Inflammatory macrophage (primary cell): Measurements from ENCODE around the gene DNAAF1.

ENCODE experiments used
- DNase-seq, 2 donors: peaks; one replicate each; pipeline ENCODE4 v3.0.0-alpha.2; 2020 to 2022

Gene DNAAF1

DNA sequence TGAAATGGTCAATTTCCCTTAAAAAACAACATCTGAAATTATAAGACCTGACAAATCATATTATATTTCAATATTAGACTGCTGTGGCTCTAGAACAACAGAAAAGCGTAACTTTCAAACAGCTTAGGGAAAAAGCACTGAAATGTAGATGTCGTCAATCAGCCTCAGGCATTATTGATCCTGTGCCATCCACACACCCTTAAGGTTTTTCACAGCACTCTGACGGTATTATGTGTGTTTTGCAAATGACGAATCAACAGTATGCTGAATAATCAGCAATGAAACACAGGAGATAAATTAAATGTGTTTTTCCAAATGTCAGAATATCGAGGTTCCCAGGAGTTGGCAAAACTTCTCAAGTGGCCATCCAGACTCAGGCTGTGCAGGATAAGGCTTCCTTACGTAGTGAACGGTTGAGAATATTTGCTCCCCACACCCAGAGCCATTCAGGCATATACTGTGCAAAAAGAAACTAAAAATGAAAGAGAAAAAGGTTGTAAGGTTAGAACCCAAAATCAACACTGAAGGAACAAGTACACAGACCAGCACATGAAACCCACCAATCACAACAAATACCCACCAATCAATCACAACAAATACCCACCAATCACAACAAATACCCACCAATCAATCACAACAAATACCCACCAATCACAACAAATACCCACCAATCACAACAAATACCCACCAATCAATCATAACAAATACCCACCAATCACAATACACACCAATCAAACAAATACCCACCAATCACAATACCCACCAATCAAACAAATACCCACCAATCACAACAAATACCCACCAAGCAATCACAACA lies 20.6 kb upstream of the DNAAF1 start:
- DNase-seq: no peak

DNA sequence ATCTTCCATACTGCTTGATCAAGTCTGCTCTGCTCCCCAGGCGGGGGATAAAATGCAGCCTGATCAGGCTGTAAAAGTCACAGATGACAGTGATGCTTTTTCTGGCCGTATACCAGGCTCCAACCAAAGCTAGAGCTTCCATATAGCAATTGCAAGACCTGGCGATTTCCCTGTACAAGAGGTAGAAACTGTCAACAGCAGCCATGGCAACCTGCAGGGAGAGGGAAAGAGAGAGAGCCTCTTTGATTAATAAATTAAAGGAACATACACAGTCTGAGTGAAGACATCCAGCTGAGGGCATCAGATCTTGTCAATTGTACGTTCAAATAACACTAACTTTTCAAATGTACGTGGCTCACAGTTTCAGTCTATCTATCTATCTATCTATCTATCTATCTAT lies 14.0 kb upstream of the DNAAF1 start:
- no peak for DNase-seq

- DNase-seq: peak in 1 of 2 donors; percentile 14
Observed at GRCh38 chr16:84132527-84133285, 12.4 kb upstream of the DNAAF1 start.

- no peak for DNase-seq
Observed at GRCh38 chr16:84136331-84137125, 8.6 kb upstream of the DNAAF1 start.

DNA sequence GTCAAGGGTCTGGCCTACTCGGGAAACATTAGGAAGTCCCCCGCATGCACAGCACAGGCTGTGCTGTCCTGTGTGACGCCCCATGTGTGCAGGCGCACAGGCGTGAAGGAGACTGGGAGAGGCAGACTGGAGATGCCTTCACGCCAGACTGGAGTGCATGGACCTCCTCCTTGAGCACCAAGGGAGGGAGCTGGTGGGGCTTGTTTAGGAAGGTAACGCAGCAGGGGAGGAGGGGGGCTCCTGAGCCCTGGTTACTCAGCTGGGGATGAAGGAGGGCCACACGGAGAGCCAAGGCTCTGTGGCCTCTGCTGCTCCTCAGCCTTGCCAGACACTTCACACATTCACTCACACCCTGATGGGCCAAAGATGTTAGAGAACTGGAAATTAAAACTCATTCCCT lies 7.8 kb upstream of the DNAAF1 start:
- DNase-seq: no peak

DNA sequence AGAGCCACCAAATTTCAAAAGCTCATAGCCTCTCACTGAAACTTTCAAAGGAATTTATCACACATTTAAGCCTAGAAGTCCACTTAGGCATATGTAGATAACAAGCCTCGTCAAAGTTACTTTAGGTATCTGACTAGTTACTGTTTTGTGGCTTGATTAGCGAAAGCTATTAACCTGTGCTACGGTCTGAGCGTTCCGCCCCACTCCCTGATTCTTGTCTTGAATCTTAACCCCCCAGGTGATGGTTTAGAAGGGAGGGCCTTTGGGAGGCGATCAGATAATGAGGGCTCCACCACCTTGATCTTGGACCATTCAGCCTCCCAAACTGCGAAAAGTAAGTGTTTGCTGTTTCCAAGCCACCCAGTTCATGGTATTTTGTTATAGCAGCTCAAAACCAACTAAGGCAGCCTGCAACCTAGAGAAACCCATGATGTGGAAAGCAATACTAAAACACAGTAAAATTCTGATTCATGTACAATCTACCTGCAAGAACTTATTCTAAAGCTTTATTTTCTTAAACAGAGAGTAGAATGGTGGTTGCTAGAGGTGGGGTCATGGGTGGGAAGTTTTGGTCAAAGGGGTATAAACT lies 7.2 kb upstream of the DNAAF1 start:
- no peak for DNase-seq

DNA sequence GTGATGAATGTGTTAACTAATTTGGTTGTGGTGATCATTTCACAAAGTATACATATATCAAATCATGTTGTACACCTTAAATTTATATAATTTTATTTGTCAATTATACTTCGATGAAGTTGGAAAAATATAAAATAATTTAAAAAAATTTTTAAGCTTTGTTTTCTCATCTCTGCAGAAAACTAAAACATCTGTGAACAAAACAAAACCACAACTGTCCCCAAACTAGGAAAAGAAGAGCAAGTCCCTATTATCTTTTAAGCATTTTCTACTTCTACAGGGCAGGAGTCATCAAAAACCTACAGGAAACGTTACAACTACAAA lies 6.6 kb upstream of the DNAAF1 start:
- no peak for DNase-seq

DNA sequence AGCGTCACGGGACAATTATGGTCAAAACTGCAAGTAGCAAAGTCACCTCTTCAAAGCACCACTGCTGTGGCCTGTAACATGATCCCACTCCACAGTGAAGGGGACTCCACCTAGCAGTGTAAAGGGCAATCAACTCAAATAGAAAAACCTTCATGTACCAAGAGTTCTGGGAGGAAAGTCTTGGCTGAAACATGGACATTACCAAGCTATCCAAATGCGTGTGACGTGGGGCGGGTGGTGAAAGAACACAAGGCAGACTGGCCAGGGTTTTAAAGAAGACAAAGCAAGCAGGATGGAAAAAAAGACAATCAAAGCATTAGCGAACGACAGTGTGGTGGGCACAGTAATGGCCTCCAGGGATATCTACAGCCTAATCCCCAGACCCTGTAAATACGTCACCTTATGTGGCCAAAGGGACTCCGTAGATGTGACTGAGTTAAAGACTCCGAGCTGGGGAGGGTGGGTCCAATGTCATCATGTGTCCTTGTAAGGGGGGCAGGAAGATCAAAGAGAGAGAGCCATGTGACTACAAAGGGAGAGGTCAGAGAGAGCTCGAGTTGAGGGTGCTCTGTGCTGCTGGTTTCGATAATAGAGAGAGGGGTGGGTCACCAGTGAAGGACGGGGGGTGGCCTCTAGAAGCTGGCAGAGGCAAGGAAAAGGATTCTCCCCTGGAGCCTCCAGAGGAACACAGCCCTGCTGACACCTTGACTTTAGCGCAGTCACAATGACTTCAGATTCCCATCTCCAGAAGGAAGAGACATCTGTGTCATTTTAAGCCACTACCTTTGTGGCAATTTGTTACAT lies 6.1 kb upstream of the DNAAF1 start:
- no peak for DNase-seq

DNA sequence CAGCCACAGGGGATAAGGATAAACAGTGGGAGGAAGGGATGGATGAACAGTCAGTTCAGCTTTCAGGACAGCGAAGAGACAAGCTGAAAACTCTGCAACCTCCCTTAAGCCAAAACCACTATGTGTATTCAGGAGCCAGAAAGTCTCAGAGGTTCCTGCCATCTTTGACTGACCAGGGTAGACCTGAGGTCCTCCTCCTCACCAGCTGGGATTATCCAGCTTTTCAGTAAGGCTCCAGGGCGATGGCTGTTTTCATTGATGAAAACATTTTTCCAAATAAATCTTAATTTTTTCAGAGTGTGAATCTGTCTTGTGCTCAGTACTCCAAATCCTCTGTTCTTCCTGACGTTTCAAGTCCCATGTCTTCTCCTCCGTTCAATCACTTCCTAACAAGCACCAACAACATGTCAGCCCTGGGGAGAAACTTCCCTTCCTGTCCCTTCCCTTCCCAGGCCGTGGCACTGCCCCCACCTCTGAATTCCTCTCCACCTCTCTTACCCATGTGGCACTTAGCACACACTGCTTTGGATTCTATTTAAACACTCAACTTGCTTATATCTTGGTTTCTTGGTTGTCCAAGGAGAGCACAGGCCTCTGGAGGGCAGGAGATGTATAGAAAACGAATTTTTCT lies 5.4 kb upstream of the DNAAF1 start:
- DNase-seq: no peak

DNA sequence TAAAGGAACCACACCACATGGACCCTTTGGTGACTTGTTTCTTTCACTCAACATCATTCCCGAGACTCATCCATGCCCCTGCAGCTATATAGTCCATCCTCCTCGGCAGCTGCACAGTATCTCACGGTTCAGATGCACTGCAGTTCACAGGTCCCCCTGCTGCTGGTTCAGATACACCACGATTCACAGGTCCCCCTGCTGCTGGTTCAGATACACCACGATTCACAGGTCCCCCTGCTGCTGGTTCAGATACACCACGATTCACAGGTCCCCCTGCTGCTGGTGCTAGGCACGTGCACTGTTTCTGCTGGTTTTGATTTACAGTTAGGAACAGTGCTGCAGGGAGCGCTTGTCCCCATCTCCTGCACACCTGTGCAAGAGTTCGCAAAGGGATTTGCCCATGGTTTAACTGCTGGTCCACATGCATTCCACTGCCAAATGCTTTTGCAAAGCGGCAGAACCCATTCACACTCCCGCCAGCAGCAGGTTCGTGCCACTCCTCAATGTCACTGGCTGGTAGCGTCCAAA lies 3.9 kb upstream of the DNAAF1 start:
- no peak for DNase-seq

GRCh38 chr16:84143081-84143480 lies 2.0 kb upstream of the DNAAF1 start:
- no peak for DNase-seq

DNA sequence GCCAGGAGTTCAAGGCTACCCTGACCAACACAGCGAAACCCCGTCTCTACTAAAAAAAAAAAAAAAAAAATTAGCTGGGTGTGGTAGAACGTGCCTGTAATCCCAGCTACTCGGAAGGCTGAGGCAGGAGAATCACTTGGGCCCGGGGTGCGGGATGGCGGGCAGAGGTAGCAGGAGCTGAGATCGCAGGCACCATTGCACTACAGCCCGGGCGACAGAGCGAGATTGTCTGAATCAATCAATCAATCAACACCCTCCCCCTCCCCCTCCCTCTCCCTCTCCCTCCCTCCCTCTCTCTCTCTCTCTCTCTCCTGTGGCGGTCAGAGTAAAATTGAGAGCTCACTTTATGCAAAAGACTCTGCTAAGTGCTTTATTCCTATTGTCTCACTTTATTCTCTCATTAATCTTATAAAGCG lies 1.3 kb upstream of the DNAAF1 start:
- DNase-seq: no peak

GRCh38 chr16:84144209-84144858 lies 774 bp upstream of the DNAAF1 start:
- peak; percentile 15 to 20 for DNase-seq

GRCh38 chr16:84150926-84151325 lies 5.8 kb downstream of the DNAAF1 start:
- DNase-seq: no peak

DNA sequence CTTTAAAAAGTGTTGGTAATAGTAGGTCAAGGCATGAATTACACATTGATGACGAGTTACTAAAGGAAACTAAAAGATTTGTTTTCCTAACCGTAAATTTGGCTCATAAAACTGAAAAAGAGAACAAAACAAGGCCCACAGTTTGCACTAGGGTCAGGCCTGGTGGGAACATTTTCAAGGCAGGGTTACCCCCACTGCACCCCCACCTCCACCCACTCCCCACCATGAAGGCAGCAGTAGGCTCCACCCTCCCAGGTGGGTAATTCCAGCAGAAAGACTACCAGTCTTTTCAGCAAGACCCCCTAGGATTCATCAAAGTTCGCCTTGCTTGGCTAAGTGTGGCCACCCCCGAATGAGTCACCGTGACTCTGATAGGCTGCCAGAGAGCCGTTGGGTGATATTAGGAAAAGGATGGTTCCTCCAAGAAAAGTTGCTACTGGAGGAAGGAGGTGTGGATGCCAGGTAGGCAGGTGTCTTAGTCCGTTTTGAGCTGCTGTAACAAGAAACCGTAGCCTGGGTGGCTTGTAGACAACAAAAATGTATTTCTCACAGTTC lies 8.6 kb downstream of the DNAAF1 start:
- DNase-seq: no peak

- DNase-seq: no peak
Observed at GRCh38 chr16:84155226-84155625, 10.1 kb downstream of the DNAAF1 start.

GRCh38 chr16:84155771-84156170 lies 10.7 kb downstream of the DNAAF1 start:
- no peak for DNase-seq

DNA sequence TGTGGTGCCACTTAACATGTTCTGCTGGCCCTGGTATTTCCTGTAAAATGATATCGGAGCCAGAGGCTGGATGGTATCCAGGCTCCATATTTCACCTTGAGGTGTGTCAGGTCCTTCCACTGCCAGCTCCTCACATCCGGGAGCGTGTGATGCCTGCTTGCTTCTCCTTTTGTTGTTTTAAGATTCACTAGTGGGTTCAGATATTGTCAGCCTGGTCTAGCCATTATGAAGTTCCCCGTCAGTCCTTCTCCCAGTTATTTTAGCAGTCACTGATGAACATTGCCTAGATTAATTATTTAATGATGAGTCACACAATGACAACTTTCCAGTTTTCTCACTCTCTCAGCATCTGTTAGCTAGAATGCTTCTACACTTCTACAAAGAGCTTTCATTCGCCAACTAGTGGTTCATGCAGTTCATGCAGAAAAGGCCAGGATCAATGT lies 11.3 kb downstream of the DNAAF1 start:
- DNase-seq: no peak

GRCh38 chr16:84159007-84159406 lies 13.9 kb downstream of the DNAAF1 start:
- no peak for DNase-seq

DNA sequence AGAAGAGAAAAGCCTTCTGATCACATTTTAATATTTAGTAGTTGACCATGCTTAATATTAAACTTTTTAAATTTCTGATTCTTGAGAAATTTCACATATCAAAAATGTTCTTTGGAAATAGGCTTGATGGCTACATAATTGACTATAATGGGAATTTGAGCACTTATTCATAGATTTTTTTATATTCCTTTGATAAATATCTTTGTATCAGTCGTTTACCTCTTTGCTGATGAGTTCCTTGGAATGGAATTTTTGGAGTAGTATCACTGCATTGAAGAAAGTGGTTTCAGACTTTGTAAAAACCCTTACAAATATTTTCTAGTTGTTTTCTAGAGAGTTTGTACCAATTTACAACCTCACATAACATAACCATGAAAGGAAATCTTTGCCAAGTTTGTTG lies 14.7 kb downstream of the DNAAF1 start:
- no peak for DNase-seq
